ENCODE results near the gene SVOP.
A peak's percentile ranks its signal among the peaks of the same experiment; 100 is the strongest.
"Not testable (repeated sequence)": the region's sequence is repeated elsewhere in the genome, so short reads cannot be mapped to it uniquely, and the experiment has no call there.

Gene SVOP

GRCh38 chr12:108884116-108885012 is 136.5 kb downstream of the SVOP start:
- peak; percentile 56 for DNase-seq (ENCODE audit: low spot score)

- DNase-seq (ENCODE audit: low spot score): no peak
Observed at GRCh38 chr12:108881953-108882352, 138.9 kb downstream of the SVOP start.

- no peak for DNase-seq (ENCODE audit: low spot score)
Observed at GRCh38 chr12:108879615-108880254, 141.1 kb downstream of the SVOP start, which contains the start of gene DAO. TSS of gene DAO (plus strand) at chr12:108880092. CDS start at chr12:108885007, 4,915 bp downstream.

- DNase-seq (ENCODE audit: low spot score): no peak
Observed at GRCh38 chr12:108876550-108876949, 144.3 kb downstream of the SVOP start.

- DNase-seq (ENCODE audit: low spot score): no peak
Observed at GRCh38 chr12:108875682-108876361, 145.0 kb downstream of the SVOP start.

- DNase-seq (ENCODE audit: low spot score): no peak
Observed at GRCh38 chr12:108875280-108875679, 145.6 kb downstream of the SVOP start.

GRCh38 chr12:108868781-108869180 is 152.1 kb downstream of the SVOP start:
- DNase-seq (ENCODE audit: low spot score): no peak

- not testable (repeated sequence) for DNase-seq (ENCODE audit: low spot score)
Observed at GRCh38 chr12:108866083-108866482, 154.8 kb downstream of the SVOP start.

GRCh38 chr12:108865169-108865568 is 155.7 kb downstream of the SVOP start:
- no peak for DNase-seq (ENCODE audit: low spot score)

GRCh38 chr12:108862588-108862959 is 158.3 kb downstream of the SVOP start:
- no peak for DNase-seq (ENCODE audit: low spot score)

- no peak for DNase-seq (ENCODE audit: low spot score)
Observed at GRCh38 chr12:108861878-108862587, 158.8 kb downstream of the SVOP start.

GRCh38 chr12:108860443-108860842 is 160.4 kb downstream of the SVOP start:
- DNase-seq (ENCODE audit: low spot score): no peak

- DNase-seq (ENCODE audit: low spot score): no peak
Observed at GRCh38 chr12:108859923-108860291, 161.0 kb downstream of the SVOP start.

GRCh38 chr12:108859141-108859922 is 161.5 kb downstream of the SVOP start:
- DNase-seq (ENCODE audit: low spot score): not testable (repeated sequence)

GRCh38 chr12:108858311-108859074 is 162.4 kb downstream of the SVOP start:
- no peak for DNase-seq (ENCODE audit: low spot score)
